T-helper 22 cell (primary cell): ENCODE results near the gene MRPL14.

Experiments
- DNase-seq: peaks from one replicate; pipeline ENCODE4 v3.0.0-alpha.2; 2020; ENCODE audit warnings: low read depth

The MRPL14 gene

DNA sequence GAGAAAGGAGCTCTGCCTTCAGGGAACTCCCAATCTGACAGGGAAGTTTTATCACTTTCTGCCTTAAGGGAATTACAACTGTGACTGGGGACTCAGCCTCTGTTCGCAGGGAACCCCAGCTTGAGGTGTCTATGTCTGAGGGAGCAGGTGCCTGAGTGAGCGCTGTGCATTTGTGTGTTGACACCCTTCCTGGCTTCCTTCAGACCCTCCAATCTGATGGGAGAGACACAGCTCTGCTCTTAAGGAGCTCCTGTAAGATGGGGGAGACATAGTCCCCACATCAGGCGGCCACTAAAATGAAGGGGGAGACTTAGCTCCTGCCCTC lies 62.3 kb downstream of the MRPL14 start:
- no peak for DNase-seq

- DNase-seq: no peak
These were observed 62.9 kb downstream of the MRPL14 start for GRCh38 chr6:44064089-44064947.

DNA sequence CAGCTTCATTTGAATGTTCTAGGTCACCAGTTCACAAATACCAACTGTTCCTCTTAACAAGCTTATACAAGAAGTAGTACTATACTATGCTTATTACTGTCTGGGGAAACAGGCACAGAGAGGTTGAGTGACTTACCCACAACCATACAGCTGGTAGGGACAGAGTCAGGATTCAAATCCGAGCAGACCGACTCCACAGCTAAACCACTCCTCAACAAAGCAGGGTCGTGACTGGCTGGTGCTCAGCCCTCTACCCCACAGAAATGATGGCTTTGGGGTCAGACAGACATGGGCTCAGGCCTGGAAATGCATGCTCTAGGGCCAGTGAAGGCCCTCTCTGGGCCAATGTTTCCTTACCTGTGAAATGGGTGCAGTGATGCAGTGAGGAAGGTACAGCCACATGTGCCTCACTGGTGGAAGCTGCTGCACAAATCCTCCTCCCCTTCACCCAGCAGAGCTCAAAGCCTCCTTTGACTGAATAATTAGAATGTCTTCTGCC lies 63.6 kb downstream of the MRPL14 start:
- no peak for DNase-seq
